Endothelial cell of umbilical vein (primary cell): Measurements from ENCODE around the gene CPED1.

ENCODE experiments used
- EZH2 ChIP-seq: IDR thresholded peaks from 2 replicates; pipeline ENCODE4 v1.6.1; 2012; ENCODE audit warnings: borderline replicate concordance, low read depth, mild to moderate bottlenecking, moderate library complexity, low read length, inconsistent platforms; ENCODE audit not compliant: severe bottlenecking
- POLR2A ChIP-seq: IDR thresholded peaks from 2 replicates; pipeline ENCODE4 v1.6.1; 2012; ENCODE audit warnings: low read depth, mild to moderate bottlenecking, control low read depth, low read length
- POLR2AphosphoS5 ChIP-seq: IDR thresholded peaks from 2 replicates; pipeline ENCODE4 v1.6.1; 2012; ENCODE audit warnings: low read depth, mild to moderate bottlenecking, control low read depth, low read length, moderate library complexity; ENCODE audit not compliant: insufficient read depth
- TF ChIP-seq, protein P1 (sequence below), 2 donors: IDR thresholded peaks; 1 replicate in 1 of 2; 2 replicates in 1 of 2; pipeline ENCODE4 v1.5.1; 2011; ENCODE audit warnings: low read length in 2 of 2, mild to moderate bottlenecking in 2 of 2, moderate library complexity in 2 of 2, control low read depth in 1 of 2, inconsistent platforms in 1 of 2, low read depth in 1 of 2; ENCODE audit not compliant: insufficient read depth in 1 of 2; ENCODE audit errors: extremely low read depth in 1 of 2

DNA sequence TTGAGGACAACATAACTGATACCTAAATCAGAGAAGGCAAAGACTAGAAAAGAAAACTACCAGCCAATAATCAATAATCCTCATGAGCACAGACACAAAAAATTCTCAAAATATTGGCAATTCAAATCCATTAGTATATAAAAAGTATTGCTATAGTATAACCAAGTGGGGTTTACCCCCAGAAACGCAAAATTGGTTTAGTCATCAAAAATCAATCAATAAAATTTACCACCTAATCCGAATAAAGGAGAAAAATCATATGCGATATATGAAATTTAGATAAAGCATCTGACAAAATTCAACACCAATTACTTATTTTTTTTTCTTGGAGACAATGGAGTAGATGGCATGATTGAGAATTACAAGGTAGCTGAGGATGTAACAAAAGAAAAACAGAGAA lies 49.2 kb upstream of the CPED1 start:
- TF ChIP-seq, protein P1, sequence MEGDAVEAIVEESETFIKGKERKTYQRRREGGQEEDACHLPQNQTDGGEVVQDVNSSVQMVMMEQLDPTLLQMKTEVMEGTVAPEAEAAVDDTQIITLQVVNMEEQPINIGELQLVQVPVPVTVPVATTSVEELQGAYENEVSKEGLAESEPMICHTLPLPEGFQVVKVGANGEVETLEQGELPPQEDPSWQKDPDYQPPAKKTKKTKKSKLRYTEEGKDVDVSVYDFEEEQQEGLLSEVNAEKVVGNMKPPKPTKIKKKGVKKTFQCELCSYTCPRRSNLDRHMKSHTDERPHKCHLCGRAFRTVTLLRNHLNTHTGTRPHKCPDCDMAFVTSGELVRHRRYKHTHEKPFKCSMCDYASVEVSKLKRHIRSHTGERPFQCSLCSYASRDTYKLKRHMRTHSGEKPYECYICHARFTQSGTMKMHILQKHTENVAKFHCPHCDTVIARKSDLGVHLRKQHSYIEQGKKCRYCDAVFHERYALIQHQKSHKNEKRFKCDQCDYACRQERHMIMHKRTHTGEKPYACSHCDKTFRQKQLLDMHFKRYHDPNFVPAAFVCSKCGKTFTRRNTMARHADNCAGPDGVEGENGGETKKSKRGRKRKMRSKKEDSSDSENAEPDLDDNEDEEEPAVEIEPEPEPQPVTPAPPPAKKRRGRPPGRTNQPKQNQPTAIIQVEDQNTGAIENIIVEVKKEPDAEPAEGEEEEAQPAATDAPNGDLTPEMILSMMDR (IDR thresholded peaks at IDR 0.05; ENCODE audit: extremely low read depth in 1 of 2, insufficient read depth in 1 of 2, low read depth in 1 of 2, low read length in 2 of 2), result no peak
- TF ChIP-seq EZH2 (no peak), POLR2A (no peak), POLR2AphosphoS5 (no peak)
